ENCODE data around the gene SASH1. TPM values are rescaled to one million over a fixed set of nuclear protein-coding genes. Genes with fewer than 3 reads are reported as not detected.
A peak's percentile ranks its signal among the peaks of the same experiment; 100 is the strongest.

The SASH1 gene
- 42.8 TPM for polyA plus RNA-seq (ENCODE audit: insufficient read length)

- peak; percentile 79 for DNase-seq
These were observed at the start of gene SASH1 for GRCh38 chr6:148342350-148343046. Gene SASH1, plus strand, starts transcription at chr6:148342838. Its CDS starts 230 bp downstream, at chr6:148343068.

- DNase-seq, result no peak
These were observed 49.2 kb upstream of the SASH1 start for GRCh38 chr6:148293181-148293995.

GRCh38 chr6:148294059-148294458, 48.6 kb upstream of the SASH1 start:
- DNase-seq, result no peak

GRCh38 chr6:148295261-148295887, 47.3 kb upstream of the SASH1 start:
- no peak for DNase-seq

- DNase-seq, result peak; percentile 74
These were observed 45.9 kb upstream of the SASH1 start for GRCh38 chr6:148296771-148297170.

- no peak for DNase-seq
These were observed 44.0 kb upstream of the SASH1 start for GRCh38 chr6:148298683-148299082.

- DNase-seq, result no peak
These were observed 39.0 kb upstream of the SASH1 start for GRCh38 chr6:148303616-148304015.

- no peak for DNase-seq
These were observed 37.7 kb upstream of the SASH1 start for GRCh38 chr6:148304976-148305375.

GRCh38 chr6:148306286-148306685, 36.4 kb upstream of the SASH1 start:
- no peak for DNase-seq

GRCh38 chr6:148307405-148307804, 35.2 kb upstream of the SASH1 start:
- no peak for DNase-seq

GRCh38 chr6:148309301-148309700, 33.3 kb upstream of the SASH1 start:
- DNase-seq, result no peak

GRCh38 chr6:148311966-148312669, 30.5 kb upstream of the SASH1 start:
- DNase-seq, result no peak

GRCh38 chr6:148313488-148313887, 29.1 kb upstream of the SASH1 start:
- no peak for DNase-seq

GRCh38 chr6:148316308-148316707, 26.3 kb upstream of the SASH1 start:
- DNase-seq, result no peak

GRCh38 chr6:148317051-148317450, 25.6 kb upstream of the SASH1 start:
- DNase-seq, result no peak

GRCh38 chr6:148317739-148318138, 24.9 kb upstream of the SASH1 start:
- no peak for DNase-seq

- no peak for DNase-seq
These were observed 19.9 kb upstream of the SASH1 start for GRCh38 chr6:148322704-148323103.

GRCh38 chr6:148323344-148323743, 19.3 kb upstream of the SASH1 start:
- no peak for DNase-seq

GRCh38 chr6:148324297-148324985, 18.2 kb upstream of the SASH1 start:
- DNase-seq, result no peak

- no peak for DNase-seq
These were observed 17.1 kb upstream of the SASH1 start for GRCh38 chr6:148325316-148326068.

- no peak for DNase-seq
These were observed 13.6 kb upstream of the SASH1 start for GRCh38 chr6:148328876-148329555.
